HG03520 (cell line): ENCODE measurements around the gene AGXT.

Experiments used
- ATAC-seq: cut with Tn5 transposase; IDR thresholded peaks from one replicate; pipeline ENCODE4 v1.9.1; 2021; ENCODE audit warnings: mild to moderate bottlenecking, moderate library complexity; ENCODE audit not compliant: unreplicated experiment

Gene AGXT

DNA sequence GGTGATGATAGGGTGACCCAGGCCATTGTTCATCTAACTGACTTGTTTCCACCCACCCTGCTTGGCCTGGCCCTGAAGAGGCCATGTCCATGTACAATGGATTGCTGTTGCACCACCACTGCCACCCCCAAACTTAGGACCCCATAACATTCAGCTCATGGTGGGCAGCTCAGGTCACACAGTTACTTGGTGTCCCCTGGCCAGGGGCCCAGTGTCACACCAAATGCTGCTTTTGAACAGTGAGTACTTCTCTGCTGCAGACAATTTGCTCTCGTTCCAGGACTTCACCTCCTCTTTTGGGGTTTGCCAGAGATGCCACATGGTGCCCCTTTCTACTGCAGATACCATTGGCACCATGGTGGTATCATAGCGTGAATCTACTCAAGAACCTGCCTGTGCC, 15.6 kb downstream of the AGXT start:
- no peak for ATAC-seq

DNA sequence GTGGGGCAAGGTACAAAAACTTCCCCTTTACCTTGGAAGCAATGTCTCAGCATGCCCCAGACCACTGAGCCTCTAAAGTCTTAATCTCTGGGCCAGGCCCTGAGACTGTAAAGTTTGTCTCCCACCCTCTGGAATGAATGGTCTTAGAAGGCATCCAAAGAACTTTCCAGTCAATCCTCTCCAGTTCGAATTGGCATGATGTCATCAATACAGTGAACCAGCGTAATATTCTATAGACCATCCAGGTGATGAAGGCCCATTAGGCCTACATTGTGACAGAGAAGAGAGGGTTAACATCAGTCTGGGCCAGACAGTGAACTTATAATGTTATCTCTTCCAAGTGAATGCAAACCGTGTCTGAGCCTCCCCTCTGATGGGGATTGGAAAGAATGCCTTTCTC, 16.1 kb downstream of the AGXT start:
- ATAC-seq: no peak

DNA sequence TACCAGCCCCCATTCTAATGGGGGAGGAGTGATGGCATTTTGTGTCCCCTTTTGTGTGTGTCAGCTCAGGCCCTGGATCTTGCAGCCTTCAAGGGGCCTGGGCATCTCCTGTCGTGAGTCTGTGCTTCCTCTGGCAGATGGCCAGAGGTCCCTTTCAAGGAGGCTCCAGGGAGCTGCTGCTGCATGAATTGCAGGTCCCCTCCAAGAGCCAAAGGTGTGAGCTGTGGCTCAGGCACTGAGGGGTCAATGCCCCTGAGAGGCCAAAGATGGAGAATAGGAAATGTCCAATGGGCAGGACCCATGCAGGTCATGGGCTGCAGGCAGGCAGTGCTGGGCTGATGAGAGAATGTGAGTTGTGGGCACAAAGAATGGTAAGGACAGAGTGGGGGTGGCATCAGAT, 16.9 kb downstream of the AGXT start:
- no peak for ATAC-seq

- no peak for ATAC-seq
These were observed 17.5 kb downstream of the AGXT start for GRCh38 chr2:240886023-240886565.

DNA sequence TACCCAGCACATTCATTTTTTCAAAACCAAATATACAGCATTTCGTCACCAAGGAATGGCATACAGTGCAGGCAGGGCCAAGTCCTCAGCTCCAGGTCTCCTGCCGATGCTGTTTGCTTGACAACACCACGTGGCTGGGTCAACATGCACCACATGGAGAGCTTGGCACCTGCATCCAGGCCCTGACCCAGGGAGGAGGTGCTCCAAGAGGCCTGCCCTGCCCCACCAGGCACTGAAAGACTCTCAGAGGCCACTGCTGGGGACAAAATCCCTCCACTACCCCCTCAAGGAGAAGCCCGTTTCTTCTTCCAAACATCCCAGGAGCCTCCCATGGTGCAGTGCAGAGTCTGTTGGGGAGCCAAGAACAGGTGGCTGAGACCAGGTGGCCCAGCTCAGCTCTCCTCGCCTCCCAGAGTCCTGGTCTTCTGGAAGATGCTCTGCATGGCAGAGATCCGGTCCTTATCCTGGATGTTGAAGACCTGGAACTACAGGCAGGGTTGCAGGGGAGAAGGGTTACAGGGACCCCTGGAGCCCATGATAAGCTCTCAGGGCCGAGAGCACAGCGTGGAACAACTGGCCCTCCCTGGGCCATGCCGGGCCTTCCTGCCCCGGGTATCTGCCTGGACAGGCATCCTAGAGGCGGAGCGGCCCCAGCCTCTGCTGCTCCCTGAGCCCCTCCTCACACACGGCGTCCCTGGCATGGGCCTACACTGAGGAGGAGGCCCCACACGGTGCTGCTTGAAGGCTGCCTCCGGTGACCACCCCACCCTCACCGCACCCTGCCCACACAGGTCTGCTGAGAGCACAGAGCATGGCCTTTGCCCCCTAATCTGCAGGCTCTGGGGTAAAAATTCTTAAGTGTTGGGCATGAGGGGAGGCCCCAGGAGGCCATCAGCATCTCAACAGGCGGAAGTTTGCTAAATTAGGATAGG, 18.3 kb downstream of the AGXT start:
- ATAC-seq: no peak

- ATAC-seq: no peak
These were observed 19.0 kb downstream of the AGXT start for GRCh38 chr2:240887631-240888030.

DNA sequence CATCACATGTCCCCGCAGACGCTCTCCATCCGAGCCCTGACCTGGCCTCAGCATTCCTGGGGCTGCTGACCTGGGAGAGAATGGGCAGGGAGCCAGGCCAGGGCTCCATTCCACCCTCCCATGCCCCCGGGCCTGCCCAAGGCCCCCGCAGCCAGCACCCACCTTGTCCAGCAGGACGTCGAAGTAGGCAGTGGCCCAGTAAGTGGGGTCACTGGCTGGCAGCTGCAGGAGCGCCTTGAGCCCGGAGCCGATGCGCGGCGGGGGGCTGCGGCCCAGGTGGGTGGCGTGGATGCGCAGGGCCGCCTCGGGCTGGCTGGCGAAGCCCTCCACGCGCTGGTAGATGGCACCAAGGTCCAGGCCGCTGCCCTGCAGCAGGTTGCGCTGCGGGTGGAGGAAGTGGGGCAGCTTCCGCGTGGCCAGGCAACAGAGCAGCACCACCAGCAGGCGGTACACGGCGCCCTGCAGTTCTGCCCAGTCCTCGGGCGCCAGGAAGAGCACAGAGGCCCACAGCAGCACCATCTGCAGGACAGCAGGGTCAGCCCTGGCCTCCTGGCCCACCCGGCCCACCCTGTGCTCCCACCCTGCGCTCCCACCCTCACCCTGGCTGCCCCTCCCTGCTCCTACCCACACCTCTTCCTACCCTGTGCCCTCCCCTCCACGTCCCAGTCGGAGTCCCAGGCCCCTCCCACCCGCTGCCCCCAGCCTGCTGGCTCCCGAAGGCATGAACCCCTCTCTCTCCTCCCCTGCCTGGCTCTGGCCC, 19.7 kb downstream of the AGXT start:
- ATAC-seq: no peak

- no peak for ATAC-seq
These were observed 20.4 kb downstream of the AGXT start for GRCh38 chr2:240888890-240889573.

DNA sequence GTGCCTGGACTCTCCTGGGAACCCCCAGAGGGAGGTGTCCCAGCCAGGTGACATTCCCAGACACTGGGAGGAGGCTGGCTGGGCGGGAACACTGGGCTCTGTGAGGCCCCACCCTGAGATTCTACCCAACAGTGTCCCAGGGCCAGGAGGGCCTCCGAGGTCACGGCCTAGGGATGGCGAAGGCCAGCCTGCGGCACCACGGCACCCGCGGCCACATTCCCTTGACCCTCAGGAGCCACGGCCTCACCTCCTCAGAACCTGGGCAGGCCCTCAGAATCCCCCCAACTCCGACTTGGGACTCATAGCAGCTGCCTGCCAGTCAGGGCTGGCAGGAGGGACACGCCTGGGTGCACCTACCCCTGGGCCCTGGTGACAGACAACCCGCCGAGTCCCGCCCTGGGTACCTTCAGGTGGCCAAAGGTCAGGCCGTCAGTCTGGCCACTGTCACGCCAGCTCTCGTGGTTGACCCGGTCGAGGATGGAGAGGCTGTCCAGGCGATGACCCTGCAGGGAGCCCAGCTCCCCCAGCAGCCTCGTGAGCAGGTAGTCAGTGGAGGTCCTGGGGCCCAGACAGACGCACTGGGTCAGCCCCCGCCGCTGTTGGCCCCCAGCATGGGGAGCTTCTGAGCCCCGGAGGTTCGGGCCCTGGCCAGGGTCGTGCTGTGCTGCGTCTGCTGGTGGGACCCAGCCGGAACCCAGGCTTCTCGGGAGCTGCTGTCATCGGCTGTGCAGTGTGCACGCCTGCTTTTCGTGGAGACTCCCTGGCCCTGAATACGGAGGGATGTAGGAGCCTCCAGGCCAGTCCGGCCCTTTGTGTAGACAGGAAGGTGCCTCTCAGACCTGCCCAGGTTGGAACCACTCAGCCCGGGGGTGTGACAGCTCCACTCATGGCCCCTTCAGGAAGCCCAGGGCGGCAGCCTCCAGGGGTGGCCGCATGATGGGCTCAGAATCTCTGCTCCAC, 21.3 kb downstream of the AGXT start:
- ATAC-seq: no peak

DNA sequence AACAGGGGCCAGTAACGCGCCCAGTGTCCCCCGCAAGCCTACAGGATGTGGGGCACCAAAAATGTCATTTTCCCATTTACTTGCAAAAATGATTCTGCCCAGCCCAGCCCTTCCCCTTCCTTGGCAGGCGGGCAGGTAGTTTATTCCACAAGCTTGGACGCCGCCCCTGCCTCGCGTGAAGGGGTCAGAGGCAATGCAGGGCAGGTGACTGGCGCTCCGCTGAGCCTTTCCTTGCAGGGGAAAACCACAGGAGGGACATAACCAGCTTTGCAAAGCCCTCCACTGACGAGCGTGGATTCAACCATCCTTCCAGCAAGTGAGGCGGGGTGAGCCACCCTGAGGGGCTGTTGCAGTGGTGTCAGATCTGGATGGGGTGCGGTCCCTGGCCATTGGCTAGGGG, 22.1 kb downstream of the AGXT start:
- no peak for ATAC-seq

- no peak for ATAC-seq
These were observed 23.1 kb downstream of the AGXT start for GRCh38 chr2:240891492-240892340.

DNA sequence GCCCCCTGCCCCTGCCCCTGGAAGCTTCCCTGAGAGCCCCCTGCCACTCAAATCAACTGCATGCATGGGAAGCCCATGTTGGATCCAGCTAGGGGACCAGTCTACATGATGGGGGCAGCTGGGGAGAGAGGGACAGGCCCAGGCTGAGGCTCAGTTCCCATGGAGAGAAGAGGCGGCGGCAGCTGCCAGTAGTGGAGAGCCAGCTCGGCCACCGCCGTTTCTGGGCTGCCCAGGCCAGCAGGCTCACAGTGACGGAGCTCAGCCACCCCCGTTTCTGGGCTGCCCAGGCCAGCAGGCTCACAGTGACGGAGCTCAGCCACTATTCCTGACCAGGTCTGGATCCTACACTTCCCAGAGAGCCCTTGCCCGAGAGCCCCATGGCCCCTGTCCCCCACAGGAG, 23.7 kb downstream of the AGXT start:
- no peak for ATAC-seq

- ATAC-seq: no peak
These were observed 24.3 kb downstream of the AGXT start for GRCh38 chr2:240892925-240893324.

- ATAC-seq: no peak
These were observed 24.8 kb downstream of the AGXT start for GRCh38 chr2:240893363-240893844.

- no peak for ATAC-seq
These were observed 25.4 kb downstream of the AGXT start for GRCh38 chr2:240894006-240894405.

- ATAC-seq: no peak
These were observed 26.4 kb downstream of the AGXT start for GRCh38 chr2:240894836-240895558.

DNA sequence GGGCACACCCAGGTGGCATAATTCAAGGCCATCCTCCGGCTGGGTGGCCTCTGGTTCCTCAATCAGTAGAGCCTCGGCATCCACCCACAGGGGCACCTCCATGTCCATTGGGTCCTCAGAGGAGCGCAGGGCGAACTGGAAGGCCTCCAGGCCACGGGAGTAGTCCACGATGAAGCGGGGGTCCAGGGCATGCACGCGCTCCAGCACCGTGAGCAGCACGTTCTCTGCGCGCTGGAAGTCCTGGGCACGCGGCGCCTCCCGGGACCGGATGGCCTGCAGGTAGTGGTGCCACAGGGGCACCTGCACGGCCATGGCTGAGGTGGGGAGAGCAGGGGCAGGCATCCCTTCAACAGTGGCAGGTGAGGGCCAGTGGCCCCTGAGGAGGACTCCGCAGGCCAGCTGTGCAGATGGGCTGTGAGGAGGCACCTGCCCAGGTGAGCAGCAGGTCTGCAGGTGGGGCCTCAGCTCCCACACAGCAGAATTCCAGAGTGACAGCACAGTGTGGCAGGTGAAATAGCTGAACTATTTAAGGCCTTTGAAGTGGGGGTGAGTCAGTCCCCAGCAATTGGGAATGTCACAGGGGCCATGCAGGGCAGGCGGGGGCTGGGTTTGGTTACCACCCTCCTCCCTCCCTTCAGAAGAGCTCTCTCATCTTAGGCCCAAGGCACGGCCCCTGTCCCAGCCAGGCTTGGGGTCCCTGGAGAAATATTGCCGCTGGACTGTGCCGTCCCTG, 27.2 kb downstream of the AGXT start, which contains the start of gene MAB21L4:
MAB21L4 (minus strand) TSS at position 501 of the 733 bp plus-strand sequence; CDS start at position 342, 159 bp downstream.
- ATAC-seq: no peak

DNA sequence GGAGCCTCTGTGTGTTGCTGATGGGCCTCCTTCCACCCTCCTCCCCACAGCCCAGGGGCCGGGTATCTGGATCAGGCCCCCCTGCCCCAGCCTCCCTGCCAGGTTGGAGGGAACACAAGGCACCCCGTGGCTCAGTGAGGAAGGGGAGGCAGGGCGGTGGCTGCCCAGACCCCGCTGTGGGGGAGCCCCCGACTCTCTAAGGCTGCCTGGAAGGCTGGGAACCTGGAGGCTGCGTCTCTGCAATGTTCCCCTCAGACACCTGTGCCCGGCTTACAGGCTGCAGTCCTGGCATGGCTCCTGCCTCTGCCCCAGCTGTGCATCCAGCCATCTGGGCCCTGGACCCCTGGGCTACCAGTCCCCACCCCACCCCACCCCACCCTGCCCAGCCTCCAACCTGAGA, 27.8 kb downstream of the AGXT start:
- ATAC-seq: no peak
